Psoas muscle (tissue), 8 donors: ENCODE measurements around the gene HOXA5. TPM values are rescaled to one million over a fixed set of nuclear protein-coding genes. Genes with fewer than 3 reads are reported as not detected.

Source experiments
- ATAC-seq, 4 donors: fragments of 200-7000 bp; cut with Tn5 transposase; one replicate each; pipeline ENCODE4 v1.9.1; 2020; ENCODE audit warnings: moderate library complexity in 3 of 4, mild to moderate bottlenecking in 2 of 4
- DNase-seq, 2 donors: peaks; one replicate each; pipeline ENCODE4 v3.0.0-alpha.2; 2020
- H3K27ac ChIP-seq: fragments of 200-600 bp; one replicate; pipeline ENCODE4 v1.8.0; 2022
- H3K27me3 ChIP-seq, 3 donors: fragments of 200-600 bp in 1 of 3; one replicate each; pipeline versions ENCODE4 v1.6.1 to v1.8.0; 2013 to 2022; ENCODE audit warnings: low read length in 2 of 3, mild to moderate bottlenecking in 2 of 3, moderate library complexity in 1 of 3; ENCODE audit not compliant: insufficient read depth in 3 of 3
- H3K36me3 ChIP-seq, 2 donors: fragments of 200-600 bp in 1 of 2; one replicate each; pipeline versions ENCODE4 v1.6.1 to v1.8.0; 2013 to 2022; ENCODE audit warnings: low read depth in 1 of 2, mild to moderate bottlenecking in 1 of 2, moderate library complexity in 1 of 2; ENCODE audit not compliant: insufficient read depth in 1 of 2
- H3K4me1 ChIP-seq: fragments of 200-600 bp; one replicate; pipeline ENCODE4 v1.8.0; 2022
- H3K4me3 ChIP-seq: fragments of 200-600 bp; one replicate; pipeline ENCODE4 v1.8.0; 2022; ENCODE audit warnings: mild to moderate bottlenecking
- H3K9me3 ChIP-seq: fragments of 200-600 bp; one replicate; pipeline ENCODE4 v1.8.0; 2022
- CTCF ChIP-seq: fragments of 200-600 bp; IDR thresholded peaks from one replicate; pipeline ENCODE4 v1.8.0; 2022; ENCODE audit warnings: antibody characterized with exemption
- WGBS, 3 donors: extraction: QIAGEN DNeasy Blood & Tissue Kit; methylation state at CpG; one replicate each; pipeline versions ENCODE4 v1.1.6 to v1.1.7; 2013; 5-methylcytosine and 5-hydroxymethylcytosine counted together
- intact Hi-C, 2 donors: fragments of 100-400 bp; cut with DNase I; formaldehyde crosslinking; loops; one replicate each; pipeline versions ENCODE4 v1.11.0 to v1.14.2; 2022
- polyA plus RNA-seq, 3 donors: library from polyadenylated mRNA; stranded (reverse); fragments of 200-250 nt; gene quantifications; one replicate each; pipeline ENCODE4 v1.2.3, GENCODE V29; 2013
- total RNA-seq, 4 donors: library from RNA; stranded (reverse); fragmentation: NEBNext Ultra II Directional in 2 of 4; extraction: Animal tissue kit (Norgen Biotek cat#: 25700) in 2 of 4; gene quantifications; one replicate each; pipeline versions ENCODE4 v1.2.1 to v1.2.4, GENCODE V29; 2021 to 2023
- donor health status: healthy with polysubstance abuse.
- donor health status: DM: no; HTN: no; CAD: no; lungs with moderate emphysema.
- donor health status: Bipolar disorder and iron deficiency.
- donor health status: healthy.
- donor health status: DM: yes; HTN: yes; CAD: no.
- donor health status: DM: no; HTN: no; CAD: no.
- donor health status: DM: no; HTN: no; CAD: no.
- donor health status: DM: yes; HTN: yes; CAD: no.

The HOXA5 gene
- total and polyA plus RNA-seq, 7 donors = 2.6 to 18.8 (median 6.6) TPM

- H3K9me3 ChIP-seq = no peaks in the 10 kb centered on the region
- H3K36me3 ChIP-seq = peaks cover 0 to 14% of the 10 kb centered on the region in 2 donors
- H3K27ac ChIP-seq = peak overlapping the region; percentile 30
- no peak for DNase-seq
- no peak for ATAC-seq
- H3K27me3 ChIP-seq = no peaks in the 10 kb centered on the region
- 91 to 94% (median 93%) methylated on average over 26 of the region's 26 CpGs for WGBS, 3 donors
- no peak overlapping the region for H3K4me3 ChIP-seq
- TF ChIP-seq CTCF = no peak
- intact Hi-C loops = no loop called here
- peaks cover 53% of the 10 kb centered on the region for H3K4me1 ChIP-seq
Measured at GRCh38 chr7:27123477-27124053, 19.9 kb downstream of the HOXA5 start.

GRCh38 chr7:27123007-27123476 lies 20.4 kb downstream of the HOXA5 start:
- DNase-seq = no peak
- 77 to 81% (median 79%) methylated on average over 14 of the region's 14 CpGs for WGBS, 3 donors
- intact Hi-C loops = no loop called here
- Histone ChIP-seq H3K27me3 (no peaks in the 10 kb centered on the region), H3K36me3 (peaks cover 0 to 14% of the 10 kb centered on the region in 2 donors), H3K4me3 (no peak overlapping the region), H3K27ac (peak overlapping the region; percentile 30), H3K9me3 (no peaks in the 10 kb centered on the region), H3K4me1 (peaks cover 47% of the 10 kb centered on the region)
- ATAC-seq = no peak
- no peak for TF ChIP-seq CTCF

GRCh38 chr7:27122077-27122910 lies 21.2 kb downstream of the HOXA5 start:
- peak overlapping the region; percentile 1 for H3K4me3 ChIP-seq
- TF ChIP-seq CTCF = no peak
- intact Hi-C loops = no loop called here
- DNase-seq (no peak), ATAC-seq (no peak)
- peak overlapping the region; percentile 44 for H3K27ac ChIP-seq
- H3K4me1 ChIP-seq = peaks cover 40% of the 10 kb centered on the region
- H3K9me3 ChIP-seq = no peaks in the 10 kb centered on the region
- WGBS, 3 donors = 80 to 82% (median 80%) methylated on average over 41 to 42 of the region's 42 CpGs
- H3K36me3 ChIP-seq = peaks cover 0 to 14% of the 10 kb centered on the region in 2 donors
- H3K27me3 ChIP-seq = no peaks in the 10 kb centered on the region

- Histone ChIP-seq H3K4me3 (peak overlapping the region; percentile 1), H3K4me1 (peaks cover 34% of the 10 kb centered on the region), H3K9me3 (no peaks in the 10 kb centered on the region), H3K27ac (no peak overlapping the region), H3K36me3 (peaks cover 0 to 14% of the 10 kb centered on the region in 2 donors), H3K27me3 (no peaks in the 10 kb centered on the region)
- no peak for DNase-seq
- TF ChIP-seq CTCF = no peak
- intact Hi-C loops = no loop called here
- 70 to 88% (median 84%) methylated on average over 7 of the region's 7 CpGs for WGBS, 3 donors
- no peak for ATAC-seq
Measured at GRCh38 chr7:27121684-27122076, 21.8 kb downstream of the HOXA5 start.
